WTC11 (cell line): ENCODE measurements around the gene ZNF516.

ENCODE experiments used
- ESRRA ChIP-seq: sonication (generic); formaldehyde crosslinking; IDR thresholded peaks from 2 replicates; pipeline ENCODE4 v1.8.1; 2022; ENCODE audit warnings: mild to moderate bottlenecking, missing genetic modification reagents, borderline replicate concordance
- NFYB ChIP-seq: sonication (generic); formaldehyde crosslinking; conservative IDR thresholded peaks from 2 replicates; pipeline ENCODE4 v1.8.0; 2022; ENCODE audit warnings: low read depth, missing genetic modification reagents
- TCF7 ChIP-seq: sonication (generic); formaldehyde crosslinking; IDR thresholded peaks from 2 replicates; pipeline ENCODE4 v1.8.0; 2022; ENCODE audit warnings: mild to moderate bottlenecking, low read depth, missing genetic modification reagents, moderate library complexity
- TEAD1 ChIP-seq: sonication (generic); formaldehyde crosslinking; IDR thresholded peaks from 2 replicates; pipeline ENCODE4 v1.8.0; 2022; ENCODE audit warnings: mild to moderate bottlenecking, missing genetic modification reagents
- TEAD4 ChIP-seq: sonication (generic); formaldehyde crosslinking; IDR thresholded peaks from 2 replicates; pipeline ENCODE4 v1.8.0; 2022; ENCODE audit warnings: mild to moderate bottlenecking, missing genetic modification reagents
- TF ChIP-seq, protein P1 (sequence below): fragments of 200-600 bp; IDR thresholded peaks from 2 replicates; pipeline ENCODE4 v1.8.0; 2022; ENCODE audit warnings: antibody characterized with exemption
- TF ChIP-seq, protein P2 (sequence below): fragments of 250-450 bp; sonication (Bioruptor Pico); IDR thresholded peaks from 2 replicates; pipeline ENCODE4 v1.9.0; 2021; ENCODE audit warnings: mild to moderate bottlenecking

GRCh38 chr18:76489081-76489480 is 6.0 kb downstream of the ZNF516 start:
- TF ChIP-seq TEAD4 (CRISPR knock-in tag) (no peak), ESRRA (CRISPR knock-in tag) (no peak), TCF7 (no peak), NFYB (no peak), TEAD1 (no peak)
- TF ChIP-seq, protein P1, sequence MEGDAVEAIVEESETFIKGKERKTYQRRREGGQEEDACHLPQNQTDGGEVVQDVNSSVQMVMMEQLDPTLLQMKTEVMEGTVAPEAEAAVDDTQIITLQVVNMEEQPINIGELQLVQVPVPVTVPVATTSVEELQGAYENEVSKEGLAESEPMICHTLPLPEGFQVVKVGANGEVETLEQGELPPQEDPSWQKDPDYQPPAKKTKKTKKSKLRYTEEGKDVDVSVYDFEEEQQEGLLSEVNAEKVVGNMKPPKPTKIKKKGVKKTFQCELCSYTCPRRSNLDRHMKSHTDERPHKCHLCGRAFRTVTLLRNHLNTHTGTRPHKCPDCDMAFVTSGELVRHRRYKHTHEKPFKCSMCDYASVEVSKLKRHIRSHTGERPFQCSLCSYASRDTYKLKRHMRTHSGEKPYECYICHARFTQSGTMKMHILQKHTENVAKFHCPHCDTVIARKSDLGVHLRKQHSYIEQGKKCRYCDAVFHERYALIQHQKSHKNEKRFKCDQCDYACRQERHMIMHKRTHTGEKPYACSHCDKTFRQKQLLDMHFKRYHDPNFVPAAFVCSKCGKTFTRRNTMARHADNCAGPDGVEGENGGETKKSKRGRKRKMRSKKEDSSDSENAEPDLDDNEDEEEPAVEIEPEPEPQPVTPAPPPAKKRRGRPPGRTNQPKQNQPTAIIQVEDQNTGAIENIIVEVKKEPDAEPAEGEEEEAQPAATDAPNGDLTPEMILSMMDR: no peak
- TF ChIP-seq, protein P2, sequence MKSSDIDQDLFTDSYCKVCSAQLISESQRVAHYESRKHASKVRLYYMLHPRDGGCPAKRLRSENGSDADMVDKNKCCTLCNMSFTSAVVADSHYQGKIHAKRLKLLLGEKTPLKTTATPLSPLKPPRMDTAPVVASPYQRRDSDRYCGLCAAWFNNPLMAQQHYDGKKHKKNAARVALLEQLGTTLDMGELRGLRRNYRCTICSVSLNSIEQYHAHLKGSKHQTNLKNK (CRISPR knock-in tag): no peak
